GM18909 (cell line): Measurements from ENCODE around the gene R3HDM2.

Experiments used
- ATAC-seq: cut with Tn5 transposase; IDR thresholded peaks from one replicate; pipeline ENCODE4 v1.9.1; 2021; ENCODE audit warnings: mild to moderate bottlenecking; ENCODE audit not compliant: unreplicated experiment, poor library complexity

R3HDM2 gene

DNA sequence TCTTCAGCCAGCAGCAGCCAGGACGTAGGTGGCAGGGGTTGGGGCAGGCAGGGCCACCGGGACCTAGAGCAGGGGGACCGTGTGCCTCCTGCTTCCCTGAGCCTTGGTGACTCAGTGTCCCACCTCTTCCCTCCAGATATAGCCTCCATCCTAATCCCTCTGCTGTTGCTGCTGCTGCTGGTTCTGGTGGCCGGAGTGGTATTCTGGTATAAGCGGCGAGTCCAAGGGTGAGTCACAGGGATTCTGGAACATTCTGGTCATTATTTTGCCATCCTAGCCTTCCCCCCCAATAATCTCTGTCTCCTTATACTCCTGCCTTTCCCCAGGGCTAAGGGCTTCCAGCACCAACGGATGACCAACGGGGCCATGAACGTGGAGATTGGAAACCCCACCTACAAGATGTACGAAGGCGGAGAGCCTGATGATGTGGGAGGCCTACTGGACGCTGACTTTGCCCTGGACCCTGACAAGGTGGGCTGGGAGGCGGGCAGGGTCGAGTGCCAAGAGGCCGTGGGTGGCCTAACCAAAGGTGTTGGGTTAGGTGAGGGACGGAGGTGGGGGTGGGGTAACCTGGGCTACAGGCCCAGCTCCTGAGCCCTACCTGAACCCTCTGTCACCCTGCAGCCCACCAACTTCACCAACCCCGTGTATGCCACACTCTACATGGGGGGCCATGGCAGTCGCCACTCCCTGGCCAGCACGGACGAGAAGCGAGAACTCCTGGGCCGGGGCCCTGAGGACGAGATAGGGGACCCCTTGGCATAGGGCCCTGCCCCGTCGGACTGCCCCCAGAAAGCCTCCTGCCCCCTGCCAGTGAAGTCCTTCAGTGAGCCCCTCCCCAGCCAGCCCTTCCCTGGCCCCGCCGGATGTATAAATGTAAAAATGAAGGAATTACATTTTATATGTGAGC is 218.8 kb downstream of the R3HDM2 start:
- no peak for ATAC-seq

DNA sequence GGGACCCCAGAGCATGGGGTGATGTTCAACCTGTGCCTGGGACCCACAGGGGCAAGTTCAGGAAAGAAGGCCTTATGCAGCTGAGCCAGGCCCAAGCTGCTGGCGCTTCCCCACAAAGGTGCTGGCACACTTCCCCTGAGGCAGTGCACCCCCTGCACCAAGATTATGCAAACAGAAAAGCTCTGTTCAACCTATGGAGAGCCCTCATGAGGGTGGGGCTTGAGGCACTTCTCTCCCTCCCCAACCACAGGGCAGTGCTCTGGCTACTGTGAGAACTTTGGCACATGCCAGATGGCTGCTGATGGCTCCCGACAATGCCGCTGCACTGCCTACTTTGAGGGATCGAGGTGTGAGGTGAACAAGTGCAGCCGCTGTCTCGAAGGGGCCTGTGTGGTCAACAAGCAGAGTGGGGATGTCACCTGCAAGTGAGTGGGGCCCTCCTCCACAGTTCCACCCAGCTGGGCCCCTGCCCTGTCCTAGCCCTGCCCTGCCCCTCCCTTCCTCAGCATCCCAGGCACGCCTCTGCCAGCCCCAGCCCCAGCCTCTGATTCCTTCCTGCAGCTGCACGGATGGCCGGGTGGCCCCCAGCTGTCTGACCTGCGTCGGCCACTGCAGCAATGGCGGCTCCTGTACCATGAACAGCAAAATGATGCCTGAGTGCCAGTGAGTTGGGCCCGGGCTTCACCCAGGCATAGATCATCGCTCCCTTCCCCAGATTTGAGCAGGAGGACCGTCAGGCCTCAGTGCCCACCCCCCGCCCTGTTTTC is 219.7 kb downstream of the R3HDM2 start:
- no peak for ATAC-seq

DNA sequence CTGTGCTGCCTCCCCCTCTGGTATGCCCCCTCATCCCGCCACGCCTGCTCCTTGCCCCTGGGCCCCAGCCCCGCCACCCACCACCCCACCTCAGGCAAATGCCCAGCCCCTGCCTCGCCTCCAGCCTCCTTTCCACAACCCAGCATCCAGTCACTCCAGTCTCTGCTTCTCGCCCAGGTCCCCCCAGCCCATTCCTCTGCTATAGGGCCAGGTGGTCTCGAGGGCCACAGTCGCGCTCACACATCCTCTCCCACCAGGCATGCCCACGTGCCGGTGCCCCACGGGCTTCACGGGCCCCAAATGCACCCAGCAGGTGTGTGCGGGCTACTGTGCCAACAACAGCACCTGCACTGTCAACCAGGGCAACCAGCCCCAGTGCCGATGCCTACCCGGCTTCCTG is 220.4 kb downstream of the R3HDM2 start:
- ATAC-seq: no peak

DNA sequence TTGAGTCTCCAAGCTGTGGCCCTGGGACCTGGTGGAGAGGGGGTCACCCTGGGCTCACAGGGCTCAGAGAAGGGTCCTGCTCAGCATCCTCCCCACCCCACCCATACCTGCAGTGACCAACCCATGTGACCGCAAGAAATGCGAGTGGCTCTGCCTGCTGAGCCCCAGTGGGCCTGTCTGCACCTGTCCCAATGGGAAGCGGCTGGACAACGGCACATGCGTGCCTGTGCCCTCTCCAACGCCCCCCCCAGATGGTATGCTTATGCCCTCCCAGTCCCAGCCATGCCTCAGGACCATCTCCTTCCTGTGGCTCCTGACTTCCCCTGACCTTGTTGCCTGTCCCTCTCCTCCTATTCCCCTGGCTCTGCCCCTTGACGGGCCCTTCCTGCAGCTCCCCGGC is 220.9 kb downstream of the R3HDM2 start:
- ATAC-seq: no peak

DNA sequence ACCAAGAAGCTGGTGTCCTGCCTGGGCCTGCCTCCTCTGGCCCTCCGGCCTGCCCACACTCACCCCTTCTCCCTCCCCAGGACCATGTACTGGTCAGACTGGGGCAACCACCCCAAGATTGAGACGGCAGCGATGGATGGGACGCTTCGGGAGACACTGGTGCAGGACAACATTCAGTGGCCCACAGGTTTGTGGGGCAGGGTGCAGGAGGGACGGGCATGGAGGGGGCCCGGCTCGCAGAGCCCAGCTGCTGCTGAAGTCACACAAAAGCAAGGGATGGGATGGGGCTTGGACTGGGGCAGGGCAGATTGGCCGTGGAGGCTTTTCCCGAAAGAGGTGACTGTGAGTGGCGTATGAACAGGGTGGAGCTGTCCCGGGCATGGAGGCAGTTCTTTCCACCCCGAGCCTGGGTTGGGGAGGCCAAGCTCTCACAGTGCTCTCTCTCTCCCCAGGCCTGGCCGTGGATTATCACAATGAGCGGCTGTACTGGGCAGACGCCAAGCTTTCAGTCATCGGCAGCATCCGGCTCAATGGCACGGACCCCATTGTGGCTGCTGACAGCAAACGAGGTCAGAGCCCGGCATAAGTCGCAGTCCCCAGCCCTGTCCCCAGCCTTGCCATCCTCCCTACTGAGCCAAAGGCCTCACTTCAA is 222.1 kb downstream of the R3HDM2 start:
- ATAC-seq: no peak

DNA sequence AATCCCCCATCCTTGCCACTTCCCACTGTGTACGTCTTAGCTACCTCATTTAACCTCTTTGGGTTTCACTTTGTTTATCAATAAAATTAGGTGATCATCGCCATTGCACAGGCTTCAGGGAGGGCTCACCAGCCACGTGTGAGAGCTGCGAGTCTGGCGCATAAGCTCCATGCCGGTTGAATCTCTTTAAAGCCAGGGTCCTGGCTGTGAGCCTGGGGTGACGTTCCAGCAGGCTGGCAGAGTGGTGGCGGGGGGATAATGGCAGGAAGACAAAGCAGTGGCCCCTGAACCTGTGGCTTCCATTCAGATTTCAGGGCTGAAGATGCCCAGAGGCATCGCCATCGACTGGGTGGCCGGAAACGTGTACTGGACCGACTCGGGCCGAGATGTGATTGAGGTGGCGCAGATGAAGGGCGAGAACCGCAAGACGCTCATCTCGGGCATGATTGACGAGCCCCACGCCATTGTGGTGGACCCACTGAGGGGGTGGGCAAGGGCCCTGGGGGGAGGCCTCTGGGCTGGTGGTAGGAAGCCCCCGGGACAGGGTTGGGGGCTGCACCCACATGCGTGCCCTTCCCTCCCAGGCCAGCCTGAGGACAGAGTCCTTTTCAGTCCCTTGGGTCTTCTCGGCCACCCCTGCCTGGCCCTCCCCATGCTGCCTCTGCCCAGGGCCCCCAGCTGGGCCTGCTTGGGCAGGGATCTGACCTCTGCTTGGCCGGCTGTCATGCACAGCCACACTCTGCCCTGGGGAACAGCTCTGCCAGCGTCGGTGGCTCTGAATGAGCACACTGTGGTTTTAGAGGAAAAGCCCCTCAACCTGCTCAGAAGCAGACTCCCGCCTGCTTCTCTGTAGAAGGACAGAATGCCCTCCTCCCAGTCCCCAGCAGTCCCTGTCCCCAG is 222.9 kb downstream of the R3HDM2 start:
- ATAC-seq: no peak

DNA sequence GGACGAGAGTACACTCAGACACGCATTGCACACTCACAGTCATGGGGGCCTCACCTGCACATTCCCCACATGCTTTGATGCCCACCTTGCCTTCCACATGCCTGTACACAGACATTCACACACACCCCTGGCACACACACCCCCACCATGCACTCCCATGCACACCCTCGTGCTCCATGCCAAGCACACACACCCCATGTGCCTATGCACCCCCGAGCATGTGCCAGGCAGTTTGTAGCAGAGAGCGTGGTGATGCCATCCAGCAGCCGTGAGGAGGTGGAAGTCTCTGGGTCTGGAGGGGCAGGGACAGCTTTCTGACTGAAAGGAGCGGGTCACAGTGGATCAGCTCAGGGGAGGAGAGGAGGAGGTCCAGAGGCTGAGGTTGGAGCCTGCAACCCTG is 224.9 kb downstream of the R3HDM2 start:
- ATAC-seq: no peak

DNA sequence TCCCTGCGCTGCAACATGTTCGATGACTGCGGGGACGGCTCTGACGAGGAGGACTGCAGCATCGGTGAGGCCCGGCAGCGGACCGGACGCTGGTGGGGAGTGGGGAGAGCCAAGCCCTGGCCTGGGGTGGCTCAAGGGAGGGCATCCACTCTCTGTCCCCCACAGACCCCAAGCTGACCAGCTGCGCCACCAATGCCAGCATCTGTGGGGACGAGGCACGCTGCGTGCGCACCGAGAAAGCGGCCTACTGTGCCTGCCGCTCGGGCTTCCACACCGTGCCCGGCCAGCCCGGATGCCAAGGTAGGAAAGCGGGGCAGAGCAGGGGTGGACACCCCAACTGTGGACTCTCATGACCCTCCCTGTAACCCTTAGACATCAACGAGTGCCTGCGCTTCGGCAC is 225.7 kb downstream of the R3HDM2 start:
- no peak for ATAC-seq

DNA sequence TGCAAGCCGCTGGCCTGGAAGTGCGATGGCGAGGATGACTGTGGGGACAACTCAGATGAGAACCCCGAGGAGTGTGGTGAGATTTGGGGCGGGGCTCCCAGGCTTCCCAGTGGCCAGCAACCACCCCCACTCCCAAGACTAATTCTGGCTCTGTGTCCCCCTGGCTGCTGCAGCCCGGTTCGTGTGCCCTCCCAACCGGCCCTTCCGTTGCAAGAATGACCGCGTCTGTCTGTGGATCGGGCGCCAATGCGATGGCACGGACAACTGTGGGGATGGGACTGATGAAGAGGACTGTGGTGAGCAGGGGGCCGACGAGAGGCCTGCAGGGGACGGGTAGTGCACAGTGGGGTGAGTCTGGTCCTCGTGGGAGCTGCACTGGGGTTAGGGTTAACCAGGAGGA is 226.4 kb downstream of the R3HDM2 start:
- ATAC-seq: no peak

DNA sequence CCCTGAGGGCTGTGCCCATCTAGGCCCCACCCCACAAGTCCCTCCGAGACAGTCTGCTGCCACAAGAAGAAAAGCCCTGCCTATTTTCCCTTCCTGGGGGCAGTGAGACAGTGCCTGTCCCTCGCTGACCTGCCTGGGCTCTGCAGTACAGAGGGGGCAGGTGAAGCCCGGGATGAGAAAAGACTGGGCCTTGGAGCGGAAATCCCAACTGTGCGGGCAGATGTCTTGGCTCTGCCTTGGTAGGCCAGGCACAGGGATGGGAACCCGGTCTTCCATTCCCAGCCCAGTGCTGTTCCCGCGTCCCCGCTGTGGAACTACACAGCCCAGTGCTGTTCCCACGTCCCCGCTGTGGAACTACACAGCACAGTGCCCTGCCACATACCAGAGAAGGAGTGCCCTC is 227.1 kb downstream of the R3HDM2 start:
- no peak for ATAC-seq
